Thyroid gland (tissue), 4 donors: ENCODE results near the gene AP3D1. TPM values are rescaled to one million over a fixed set of nuclear protein-coding genes. Genes with fewer than 3 reads are reported as not detected.
"Not testable (repeated sequence)": the region's sequence is repeated elsewhere in the genome, so short reads cannot be mapped to it uniquely, and the experiment has no call there.

Source experiments
- DNase-seq, 2 donors: peaks; one replicate each; pipeline ENCODE4 v3.0.0-alpha.2; 2019
- H3K27ac ChIP-seq, 3 donors: fragments of 200-600 bp; sonication (generic); 1 replicate in 2 of 3; 2 replicates in 1 of 3; pipeline ENCODE4 v1.5.1; 2016 to 2019; ENCODE audit warnings: mild to moderate bottlenecking in 1 of 3, moderate library complexity in 1 of 3
- H3K27me3 ChIP-seq: fragments of 200-600 bp; sonication (generic); one replicate; pipeline ENCODE4 v1.5.1; 2019
- H3K36me3 ChIP-seq, 2 donors: fragments of 200-600 bp; sonication (generic); one replicate each; pipeline ENCODE4 v1.5.1; 2016 to 2019
- H3K4me1 ChIP-seq, 2 donors: fragments of 200-600 bp; sonication (generic); one replicate each; pipeline ENCODE4 v1.5.1; 2017 to 2019
- H3K4me3 ChIP-seq, 3 donors: fragments of 200-600 bp; sonication (generic); replicated peaks in 1 of 3; 1 replicate in 2 of 3; 2 replicates in 1 of 3; pipeline ENCODE4 v1.5.1; 2016; ENCODE audit warnings: mild to moderate bottlenecking in 1 of 3
- H3K9me3 ChIP-seq: fragments of 200-600 bp; sonication (generic); one replicate; pipeline ENCODE4 v1.5.1; 2017
- CTCF ChIP-seq, 6 experiments: fragments of 200-600 bp in 3 of 6; fragments of 450-650 bp in 3 of 6; sonication (generic) in 3 of 6; IDR thresholded peaks; one replicate each; pipeline ENCODE4 v1.5.1; 2016 to 2019; ENCODE audit warnings: antibody characterized with exemption in 6 of 6, mild to moderate bottlenecking in 2 of 6, inconsistent platforms in 1 of 6, moderate library complexity in 1 of 6
- POLR2A ChIP-seq, 2 donors: fragments of 450-650 bp; IDR thresholded peaks; one replicate each; pipeline ENCODE4 v1.6.1; 2017; ENCODE audit warnings: antibody characterized with exemption in 2 of 2, mild to moderate bottlenecking in 2 of 2, moderate library complexity in 1 of 2
- WGBS, 2 donors: methylation state at CpG; one replicate each; pipeline ENCODE4 v1.1.5; 2017; 5-methylcytosine and 5-hydroxymethylcytosine counted together
- intact Hi-C: fragments of 100-400 bp; cut with DNase I; formaldehyde crosslinking; loops from one replicate; pipeline ENCODE4 v1.15.1; 2023
- total RNA-seq, 4 donors: library from RNA; depleted of rRNA; stranded (reverse); fragments of >200 nt; gene quantifications; one replicate each; pipeline ENCODE4 v1.2.3, GENCODE V29; 2016

The AP3D1 gene
- total RNA-seq, 4 donors from 2014 or later, result 62.5 to 121 (median 118) TPM

GRCh38 chr19:2129022-2129421 is 22.3 kb downstream of the AP3D1 start:
- TF ChIP-seq POLR2A (IDR thresholded peaks at IDR 0.05), result no peak
- TF ChIP-seq CTCF (IDR thresholded peaks at IDR 0.05), result no peak
- 92 to 100% methylated on average over 1 to 16 of the region's 21 CpGs for WGBS, 2 donors
- Histone ChIP-seq H3K4me3 (no peak overlapping the region), H3K27ac (no peak overlapping the region), H3K4me1 (no peaks in the 10 kb centered on the region), H3K9me3 (no peaks in the 10 kb centered on the region), H3K27me3 (no peaks in the 10 kb centered on the region), H3K36me3 (peaks cover 37 to 55% of the 10 kb centered on the region in 2 donors)
- intact Hi-C loops, result no loop called here
- DNase-seq, result no peak

- H3K27me3 ChIP-seq, H3K4me3 ChIP-seq, DNase-seq, H3K27ac ChIP-seq, H3K9me3 ChIP-seq, H3K4me1 ChIP-seq, intact Hi-C loops: not testable (repeated sequence)
- WGBS, 2 donors, result 84 to 88% methylated on average over 5 to 16 of the region's 34 CpGs
- peaks cover 37 to 58% of the 10 kb centered on the region in 2 donors for H3K36me3 ChIP-seq
Measured at GRCh38 chr19:2128252-2128651, 23.1 kb downstream of the AP3D1 start.

GRCh38 chr19:2127758-2128157 is 23.6 kb downstream of the AP3D1 start:
- H3K4me3 ChIP-seq, result no peak overlapping the region
- intact Hi-C loops, result no loop called here
- WGBS, 2 donors, result 85 to 90% methylated on average over 13 to 18 of the region's 19 CpGs
- H3K9me3 ChIP-seq, result no peaks in the 10 kb centered on the region
- no peak overlapping the region for H3K27ac ChIP-seq
- no peak for DNase-seq
- peaks cover 42 to 61% of the 10 kb centered on the region in 2 donors for H3K36me3 ChIP-seq
- no peaks in the 10 kb centered on the region for H3K27me3 ChIP-seq
- H3K4me1 ChIP-seq, result no peaks in the 10 kb centered on the region
- TF ChIP-seq POLR2A (IDR thresholded peaks at IDR 0.05) (no peak), CTCF (IDR thresholded peaks at IDR 0.05) (no peak)

- intact Hi-C loops, result no loop called here
- H3K36me3 ChIP-seq, result peaks cover 49 to 60% of the 10 kb centered on the region in 2 donors
- 96 to 97% methylated on average over 13 to 23 of the region's 24 CpGs for WGBS, 2 donors
Measured at GRCh38 chr19:2126879-2127518, 24.4 kb downstream of the AP3D1 start.

GRCh38 chr19:2123682-2124387 is 27.5 kb downstream of the AP3D1 start:
- WGBS, 2 donors, result 81 to 97% methylated on average over 3 to 20 of the region's 25 CpGs

More at GRCh38 chr19:2126879-2127518, 24.4 kb downstream of the AP3D1 start:
- Histone ChIP-seq H3K4me1 (no peaks in the 10 kb centered on the region), H3K27ac (no peak overlapping the region), H3K9me3 (no peaks in the 10 kb centered on the region), H3K4me3 (no peak overlapping the region), H3K27me3 (no peaks in the 10 kb centered on the region)
- TF ChIP-seq CTCF (IDR thresholded peaks at IDR 0.05), result no peak
- TF ChIP-seq POLR2A (IDR thresholded peaks at IDR 0.05), result no peak
- no peak for DNase-seq

More at GRCh38 chr19:2123682-2124387, 27.5 kb downstream of the AP3D1 start:
- TF ChIP-seq CTCF (IDR thresholded peaks at IDR 0.05) (no peak), POLR2A (IDR thresholded peaks at IDR 0.05) (no peak)
- Histone ChIP-seq H3K27me3 (no peaks in the 10 kb centered on the region), H3K36me3 (peaks cover 58 to 74% of the 10 kb centered on the region in 2 donors), H3K4me3 (no peak overlapping the region), H3K9me3 (no peaks in the 10 kb centered on the region), H3K4me1 (no peaks in the 10 kb centered on the region), H3K27ac (no peak overlapping the region)
- intact Hi-C loops, result no loop called here
- DNase-seq, result no peak
